Measurements from ENCODE around the gene CRHR2. TPM values are rescaled to one million over a fixed set of nuclear protein-coding genes. Genes with fewer than 3 reads are reported as not detected.

The CRHR2 gene
- total RNA-seq = under 1 TPM in 1 of 2 donors, not detected in 1; 0.16 TPM

- peaks cover 21% of the 10 kb centered on the region for H3K27me3 ChIP-seq
- no peak within 1 kb of the TSS for H3K9ac ChIP-seq (ENCODE audit: low read depth in 2 of 2, low read length in 2 of 2)
- no peak for DNase-seq
- intact Hi-C loops (cut with DNase I) = no loop called here
- no peak for TF ChIP-seq CTCF (IDR thresholded peaks at IDR 0.05)
- H3K4me1 ChIP-seq = peaks cover 7% of the 10 kb centered on the region
- H3K27ac ChIP-seq = no peak within 1 kb of the TSS
- no peaks in the 10 kb centered on the region for H3K9me3 ChIP-seq
- H3K4me3 ChIP-seq = peak within 1 kb of the TSS; percentile 27
- no peaks in the 10 kb centered on the region for H3K36me3 ChIP-seq
Observed at GRCh38 chr7:30682212-30683083, at the start of gene CRHR2. Gene CRHR2, minus strand, starts transcription at chr7:30682456. Its CDS starts 176 bp downstream, at chr7:30682280.

GRCh38 chr7:30731581-30731980, 49.3 kb upstream of the CRHR2 start:
- Histone ChIP-seq H3K9me3 (no peaks in the 10 kb centered on the region), H3K4me3 (no peak overlapping the region), H3K27me3 (no peaks in the 10 kb centered on the region), H3K36me3 (no peaks in the 10 kb centered on the region), H3K27ac (no peak overlapping the region), H3K9ac (ENCODE audit: low read depth in 2 of 2, low read length in 2 of 2) (no peak overlapping the region), H3K4me1 (no peaks in the 10 kb centered on the region)
- TF ChIP-seq CTCF (IDR thresholded peaks at IDR 0.05) = no peak
- DNase-seq = no peak
- intact Hi-C loops (cut with DNase I) = loop anchor here (10.0 kb wide), 1 partner anchor 107 kb away; no protein-coding TSS in a partner anchor

GRCh38 chr7:30730996-30731395, 48.7 kb upstream of the CRHR2 start:
- Histone ChIP-seq H3K4me1 (no peaks in the 10 kb centered on the region), H3K27ac (no peak overlapping the region), H3K27me3 (no peaks in the 10 kb centered on the region), H3K4me3 (no peak overlapping the region), H3K9me3 (no peaks in the 10 kb centered on the region), H3K9ac (ENCODE audit: low read depth in 2 of 2, low read length in 2 of 2) (no peak overlapping the region), H3K36me3 (no peaks in the 10 kb centered on the region)
- TF ChIP-seq CTCF (IDR thresholded peaks at IDR 0.05) = no peak
- DNase-seq = no peak
- intact Hi-C loops (cut with DNase I) = loop anchor here (10.0 kb wide), 1 partner anchor 106 kb away; no protein-coding TSS in a partner anchor

- no peak for TF ChIP-seq CTCF (IDR thresholded peaks at IDR 0.05)
- no peaks in the 10 kb centered on the region for H3K9me3 ChIP-seq
- no peak overlapping the region for H3K27ac ChIP-seq
- no peak overlapping the region for H3K9ac ChIP-seq (ENCODE audit: low read depth in 2 of 2, low read length in 2 of 2)
- H3K36me3 ChIP-seq = no peaks in the 10 kb centered on the region
- intact Hi-C loops (cut with DNase I) = loop anchor here (10.0 kb wide), 1 partner anchor 105 kb away; no protein-coding TSS in a partner anchor
- H3K4me1 ChIP-seq = no peaks in the 10 kb centered on the region
- no peak for DNase-seq
- no peaks in the 10 kb centered on the region for H3K27me3 ChIP-seq
- no peak overlapping the region for H3K4me3 ChIP-seq
Observed at GRCh38 chr7:30730097-30730496, 47.8 kb upstream of the CRHR2 start.

- no peak for DNase-seq
- TF ChIP-seq CTCF (IDR thresholded peaks at IDR 0.05) = no peak
- H3K4me3 ChIP-seq = no peak overlapping the region
- H3K9me3 ChIP-seq = no peaks in the 10 kb centered on the region
- intact Hi-C loops (cut with DNase I) = loop anchor here (10.0 kb wide), 1 partner anchor 105 kb away; no protein-coding TSS in a partner anchor
- H3K9ac ChIP-seq (ENCODE audit: low read depth in 2 of 2, low read length in 2 of 2) = no peak overlapping the region
- no peak overlapping the region for H3K27ac ChIP-seq
- no peaks in the 10 kb centered on the region for H3K4me1 ChIP-seq
- H3K36me3 ChIP-seq = no peaks in the 10 kb centered on the region
- H3K27me3 ChIP-seq = no peaks in the 10 kb centered on the region
Observed at GRCh38 chr7:30729642-30730041, 47.4 kb upstream of the CRHR2 start.

All from colonic mucosa (tissue), 4 donors.